HG03457 (cell line): ENCODE measurements around the gene KDM4C.
"Not testable (repeated sequence)": the region's sequence is repeated elsewhere in the genome, so short reads cannot be mapped to it uniquely, and the experiment has no call there.

Source experiments
- ATAC-seq: cut with Tn5 transposase; IDR thresholded peaks from one replicate; pipeline ENCODE4 v1.9.1; 2021; ENCODE audit warnings: moderate number of reproducible peaks; ENCODE audit not compliant: unreplicated experiment

KDM4C gene

DNA sequence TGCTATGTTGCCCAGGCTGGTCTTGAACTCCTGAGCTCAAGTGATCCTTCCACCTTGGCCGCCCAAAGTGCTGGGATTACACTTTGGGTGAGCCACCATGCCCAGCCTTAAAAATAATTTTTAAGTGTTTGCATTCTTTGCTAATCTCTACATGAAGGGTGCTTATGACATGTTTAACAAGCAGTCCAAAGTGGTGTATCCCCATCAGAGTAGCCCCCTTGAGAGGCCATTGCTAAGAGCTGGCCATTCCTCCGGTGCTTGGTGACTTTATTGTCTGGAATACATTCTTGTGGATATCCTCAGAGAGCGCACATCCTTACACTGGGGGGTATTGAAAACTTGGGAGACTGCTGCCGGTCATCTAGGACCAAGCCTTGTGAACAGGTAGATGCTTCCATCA, 395.4 kb downstream of the KDM4C start:
- ATAC-seq: no peak

DNA sequence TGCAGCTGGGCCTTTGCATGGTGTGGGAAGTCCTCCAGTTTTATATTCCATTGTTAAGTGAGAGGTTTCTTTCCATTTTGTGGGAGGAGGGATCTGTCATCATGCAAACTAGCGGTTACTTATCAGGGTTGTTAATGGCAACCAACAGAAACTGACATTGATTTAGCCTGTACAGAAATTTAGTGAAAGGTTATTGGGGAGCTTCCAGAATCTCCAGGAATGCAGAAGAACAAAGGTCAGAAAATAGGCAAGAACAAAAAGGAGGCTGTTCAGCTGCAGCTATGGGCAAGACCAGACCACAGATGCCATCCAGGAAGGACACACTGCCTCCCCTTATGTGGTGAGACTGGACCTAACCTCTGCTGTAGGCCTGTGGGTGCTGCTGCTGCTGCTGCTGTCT, 395.8 kb downstream of the KDM4C start:
- no peak for ATAC-seq

DNA sequence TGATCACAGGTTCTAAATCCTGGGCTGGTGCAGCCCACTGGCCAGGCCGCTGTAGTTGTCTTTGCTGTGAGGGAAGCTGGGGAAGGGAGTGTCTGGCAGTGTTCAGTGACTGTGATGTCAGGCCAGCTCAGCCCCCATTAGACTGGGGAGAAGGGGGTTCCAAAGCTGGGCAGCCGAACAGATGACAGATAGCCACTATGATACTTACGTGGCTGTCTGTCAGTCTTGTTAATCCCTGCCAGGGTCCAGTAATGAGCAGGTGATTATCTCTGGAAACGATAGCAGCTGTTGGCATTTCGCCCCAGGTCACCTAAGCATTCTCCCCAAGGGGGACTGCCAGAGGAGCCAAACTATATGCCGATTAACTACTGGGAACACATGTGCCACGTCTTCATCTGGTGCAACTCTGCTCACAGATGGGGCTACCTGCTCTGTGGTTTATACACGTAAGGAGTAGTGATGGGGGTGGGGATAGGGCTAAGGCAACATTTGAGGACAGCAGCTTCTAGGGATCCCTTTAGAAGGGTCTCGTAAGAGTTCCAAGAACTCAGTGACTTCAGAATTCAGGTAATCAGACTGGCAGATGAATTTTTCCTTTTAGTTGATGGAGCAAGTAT, 396.3 kb downstream of the KDM4C start:
- no peak for ATAC-seq

DNA sequence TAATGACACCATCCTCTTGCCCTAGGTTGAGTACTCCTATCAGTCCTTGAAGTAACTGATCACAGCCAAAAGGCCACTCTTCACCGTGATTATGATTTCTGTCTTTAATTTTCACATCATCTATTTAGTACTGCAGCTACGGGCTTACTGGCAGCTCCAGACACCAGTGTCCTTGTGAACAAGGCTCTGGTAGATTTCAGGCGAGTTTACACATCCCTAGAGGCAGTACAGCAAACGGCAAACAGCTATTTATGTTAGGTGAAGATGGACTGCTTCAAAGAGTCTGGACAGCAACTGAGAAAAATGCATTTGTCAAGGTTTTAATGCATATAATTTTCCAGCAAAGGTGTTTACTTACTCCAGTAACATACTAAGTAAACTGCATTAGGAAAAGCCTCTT, 396.9 kb downstream of the KDM4C start:
- no peak for ATAC-seq

DNA sequence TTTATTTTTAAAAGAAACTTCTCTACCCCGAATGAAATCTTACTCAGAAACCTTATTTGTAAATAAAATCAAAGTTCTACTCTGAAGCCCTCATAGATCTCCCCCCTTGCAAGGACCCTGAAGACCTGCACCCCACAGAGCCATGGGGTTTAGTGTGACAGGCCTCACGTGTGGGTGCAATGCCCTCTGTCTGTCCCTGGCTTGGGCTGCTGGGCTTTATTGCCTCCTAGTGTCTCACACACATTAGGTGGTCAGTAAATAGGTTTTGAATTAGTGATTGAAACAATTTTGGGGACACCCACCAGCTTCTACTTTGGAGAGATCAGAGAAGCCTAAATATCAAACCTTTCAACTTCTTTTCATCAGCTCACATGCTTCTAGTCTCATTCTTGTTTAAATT, 403.7 kb downstream of the KDM4C start:
- no peak for ATAC-seq

DNA sequence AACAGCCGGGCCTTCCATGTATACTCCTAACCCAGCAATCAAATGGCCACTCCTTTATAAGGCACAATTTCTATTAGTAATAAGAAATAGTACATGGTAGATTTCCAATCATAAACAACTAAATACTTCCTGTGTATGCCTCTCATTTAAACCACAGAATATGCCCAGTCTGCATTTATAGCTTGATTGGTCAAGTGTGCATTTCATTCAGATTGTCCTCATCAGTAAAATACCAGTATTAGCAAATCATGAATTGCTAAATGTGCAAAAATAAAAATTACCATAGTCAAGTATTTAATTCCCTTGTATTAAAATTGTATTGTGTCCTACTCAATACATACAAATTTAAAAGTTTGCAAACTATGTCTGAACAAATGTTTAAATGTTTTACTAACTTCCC, 406.2 kb downstream of the KDM4C start:
- ATAC-seq: no peak

DNA sequence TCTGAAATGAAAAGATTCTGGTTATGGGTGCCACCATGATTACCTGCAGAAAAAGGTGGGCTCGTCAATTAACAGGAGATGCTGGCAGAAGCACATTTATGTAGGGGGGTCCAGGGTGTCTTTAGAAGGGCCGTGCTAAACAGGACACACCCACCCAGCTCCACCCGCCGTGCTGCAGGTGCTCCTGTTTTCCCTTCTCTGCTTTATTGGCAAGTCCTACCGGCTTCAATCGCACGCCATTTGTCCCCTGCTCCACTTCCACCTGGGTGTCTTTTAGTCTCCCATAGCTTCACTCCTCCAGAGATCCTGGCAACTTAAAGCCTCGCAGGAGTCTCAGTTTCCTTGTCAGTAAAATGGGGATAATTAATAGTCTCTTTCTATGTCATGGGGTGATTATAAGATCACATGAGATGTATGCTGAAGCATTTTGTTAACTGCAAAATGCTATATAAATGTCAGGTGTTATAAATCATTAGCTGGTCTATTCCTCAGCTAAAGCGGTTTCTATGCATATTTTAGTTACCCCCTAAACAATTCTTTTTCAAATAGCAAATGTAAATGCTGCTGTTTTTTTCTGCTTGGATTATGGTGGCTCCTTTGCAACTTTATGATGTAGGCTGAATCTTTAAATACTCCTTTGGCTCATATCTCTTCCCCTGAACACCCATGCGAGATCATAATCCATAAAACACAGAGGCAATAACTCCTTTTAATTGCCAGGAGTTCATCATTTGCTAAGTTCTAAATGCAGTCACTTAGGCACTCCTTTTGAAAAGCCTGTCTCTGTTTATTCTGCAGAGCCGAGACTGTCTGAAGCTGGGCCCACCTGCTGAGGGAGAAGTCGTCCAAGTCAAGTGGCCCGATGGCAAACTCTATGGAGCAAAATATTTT, 406.9 kb downstream of the KDM4C start:
- ATAC-seq: no peak

DNA sequence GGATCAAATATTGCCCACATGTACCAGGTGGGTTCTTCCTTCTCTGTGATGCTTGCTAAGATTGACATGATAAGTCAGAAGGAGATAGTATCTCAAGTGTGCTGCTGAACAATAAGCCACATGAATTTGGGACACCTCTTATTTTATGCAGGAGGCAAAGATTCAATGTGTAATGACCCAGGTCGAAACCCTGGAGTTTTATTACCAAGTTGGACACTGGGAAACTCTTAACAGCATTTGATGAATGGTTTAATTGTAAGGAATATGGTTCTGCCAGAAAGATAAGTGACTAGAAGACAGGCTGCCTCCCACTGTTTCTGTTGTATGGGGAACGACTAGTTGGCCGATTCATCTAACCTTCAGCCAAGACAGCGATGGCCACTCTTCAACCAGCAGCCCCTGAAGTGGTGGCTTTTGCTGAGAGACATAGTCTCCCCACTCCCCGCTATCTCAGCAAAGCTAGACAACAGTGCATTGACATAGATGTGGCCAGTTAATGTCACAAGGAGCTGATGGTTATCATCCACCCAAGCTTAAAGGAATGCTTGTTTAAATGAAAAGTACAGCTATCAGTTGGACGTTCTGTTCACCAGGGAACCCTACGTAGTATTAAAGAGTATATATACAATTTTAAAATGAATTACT, 407.7 kb downstream of the KDM4C start:
- no peak for ATAC-seq

DNA sequence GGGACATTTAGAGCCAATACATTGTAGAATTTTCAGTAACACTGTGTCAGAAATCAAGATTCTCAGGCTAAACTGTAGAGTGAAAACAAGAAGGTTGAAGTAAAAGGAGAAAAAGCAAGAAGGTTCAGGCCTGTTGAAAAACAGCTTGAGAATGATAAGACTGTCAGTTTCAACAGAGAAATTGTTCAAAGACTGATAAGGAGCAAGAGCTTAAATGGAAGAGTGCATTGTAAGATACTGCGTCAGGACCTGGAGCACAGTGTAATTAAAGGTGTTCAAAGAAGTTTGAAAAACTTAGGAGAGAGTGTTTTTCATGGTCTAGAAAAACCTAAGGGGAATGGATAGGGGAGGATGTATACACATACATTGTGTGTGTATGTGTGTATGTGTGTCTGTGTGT, 408.3 kb downstream of the KDM4C start:
- no peak for ATAC-seq

DNA sequence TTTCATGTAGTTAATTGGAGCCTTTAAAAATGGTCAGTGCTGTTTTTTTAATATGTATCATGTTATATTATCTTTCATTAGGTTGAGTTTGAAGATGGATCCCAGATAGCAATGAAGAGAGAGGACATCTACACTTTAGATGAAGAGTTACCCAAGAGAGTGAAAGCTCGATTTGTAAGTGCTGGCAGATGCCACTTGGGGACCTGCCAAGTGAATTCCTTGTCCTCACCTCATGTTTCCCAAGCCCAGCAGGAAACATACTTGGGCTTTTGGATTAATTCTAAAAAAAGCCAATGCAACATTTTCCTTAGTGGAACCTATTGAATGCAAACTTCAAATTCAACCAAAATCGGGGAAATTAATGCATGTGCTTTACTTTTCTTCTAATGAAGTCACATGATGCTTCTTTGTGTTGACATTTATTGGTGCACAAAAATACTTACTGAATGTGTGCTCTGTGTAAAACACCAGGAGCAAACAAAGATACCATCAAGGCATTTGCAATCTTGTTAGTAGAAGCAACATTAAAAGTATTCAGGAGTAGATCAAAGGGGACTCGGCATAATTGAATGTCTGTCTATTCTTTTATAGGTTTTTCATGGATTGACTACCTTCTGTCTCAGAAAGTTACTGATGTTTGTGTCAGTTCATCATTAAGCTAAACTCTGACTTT, 412.1 kb downstream of the KDM4C start:
- ATAC-seq: no peak

DNA sequence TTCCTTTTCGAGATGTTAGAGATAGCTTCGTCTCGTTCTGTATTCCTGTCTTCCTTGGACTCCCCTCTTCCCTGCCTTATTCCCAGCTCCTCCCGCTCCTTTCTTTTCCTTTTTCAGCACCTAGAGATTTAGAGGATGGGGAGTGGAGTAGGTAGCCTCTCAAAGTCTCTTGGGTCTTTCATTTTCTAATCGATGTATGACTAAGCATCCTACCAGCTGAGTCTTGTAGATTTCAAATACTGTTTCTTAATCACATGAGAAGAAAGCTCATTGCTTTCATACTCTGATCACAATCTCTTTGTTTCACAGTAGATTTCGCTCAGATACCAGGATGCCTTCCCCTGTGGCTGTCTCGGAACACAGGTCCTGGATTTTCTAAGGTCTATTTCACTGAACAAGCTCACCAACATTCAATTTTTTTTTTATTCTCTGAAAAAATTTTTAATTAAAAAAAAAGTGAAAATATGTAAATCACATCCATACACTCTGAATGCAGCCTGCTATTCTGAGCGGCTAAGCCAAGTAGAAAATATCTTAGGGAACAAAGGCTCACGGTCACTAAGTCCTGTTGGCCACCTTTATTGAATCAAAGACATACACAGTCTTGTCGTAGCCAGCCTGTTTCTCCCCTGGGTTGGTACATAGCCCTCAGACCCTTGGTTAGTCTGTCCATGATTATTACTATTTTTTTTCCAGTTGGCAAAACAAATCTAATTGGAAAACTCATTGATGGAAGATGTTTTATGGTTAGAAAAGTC, 413.8 kb downstream of the KDM4C start:
- ATAC-seq: no peak

DNA sequence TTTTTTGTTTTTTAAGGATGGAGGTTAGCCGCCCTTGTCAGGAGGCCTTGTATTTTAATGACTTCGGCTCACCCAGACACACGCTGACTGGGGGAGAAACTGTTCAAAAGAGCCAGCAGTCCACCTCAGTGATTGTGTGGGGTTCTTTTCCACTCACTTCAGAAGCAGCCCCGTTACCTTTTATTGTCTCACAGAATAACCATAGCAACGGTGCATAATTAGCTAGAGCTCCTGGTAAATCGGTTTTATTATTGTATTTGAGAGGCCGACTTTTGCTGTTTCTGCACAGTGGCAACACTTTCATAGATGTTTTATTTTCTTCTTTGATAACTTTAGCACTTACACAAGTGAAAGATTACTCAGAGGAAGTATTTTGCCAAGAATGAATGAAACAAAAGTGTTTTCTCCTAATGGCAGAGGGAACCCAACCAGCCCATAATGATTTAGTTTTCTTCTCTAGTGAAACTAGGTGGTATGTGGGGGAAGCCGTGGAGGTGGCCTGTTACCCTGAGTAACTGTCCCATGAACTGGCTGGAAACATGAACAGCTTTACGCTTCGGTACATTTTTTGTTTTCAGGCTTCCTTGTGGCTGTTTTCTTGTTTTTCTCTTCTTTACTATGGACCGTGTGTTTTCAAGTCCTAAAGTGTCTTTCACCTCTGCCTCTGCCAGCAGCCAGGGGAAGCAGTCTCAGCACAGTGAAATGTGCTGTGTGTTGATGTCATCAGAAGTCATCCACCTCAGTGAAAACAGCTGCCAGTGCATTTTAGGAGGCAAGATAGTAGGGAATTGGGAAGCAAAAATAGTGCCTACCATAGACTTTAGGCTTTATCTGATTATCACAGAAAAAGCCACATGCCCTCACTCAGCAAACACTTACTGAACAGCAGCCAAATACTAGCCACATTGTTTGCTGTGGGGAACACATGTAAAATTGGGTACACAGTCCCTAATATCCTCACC, 414.7 kb downstream of the KDM4C start:
- no peak for ATAC-seq

DNA sequence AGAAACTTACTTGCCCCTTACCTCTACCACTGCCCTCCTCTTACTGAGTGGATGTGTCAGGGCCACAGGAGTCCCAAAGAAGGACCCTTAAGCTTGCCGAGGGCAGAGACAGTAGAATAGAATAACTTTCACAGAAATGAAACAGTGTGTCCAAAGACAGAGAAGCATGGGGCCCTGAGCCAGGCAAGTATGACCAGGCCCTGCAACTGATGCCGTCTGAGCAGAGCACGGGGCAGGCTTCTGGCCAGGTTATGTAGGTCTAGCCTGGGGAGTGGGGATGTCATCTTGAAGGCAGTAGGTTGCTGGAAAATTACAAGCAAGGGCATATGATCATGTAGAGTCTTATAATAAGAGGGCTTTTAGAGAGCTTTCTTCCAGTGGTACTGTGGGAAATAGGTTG, 415.4 kb downstream of the KDM4C start:
- no peak for ATAC-seq

DNA sequence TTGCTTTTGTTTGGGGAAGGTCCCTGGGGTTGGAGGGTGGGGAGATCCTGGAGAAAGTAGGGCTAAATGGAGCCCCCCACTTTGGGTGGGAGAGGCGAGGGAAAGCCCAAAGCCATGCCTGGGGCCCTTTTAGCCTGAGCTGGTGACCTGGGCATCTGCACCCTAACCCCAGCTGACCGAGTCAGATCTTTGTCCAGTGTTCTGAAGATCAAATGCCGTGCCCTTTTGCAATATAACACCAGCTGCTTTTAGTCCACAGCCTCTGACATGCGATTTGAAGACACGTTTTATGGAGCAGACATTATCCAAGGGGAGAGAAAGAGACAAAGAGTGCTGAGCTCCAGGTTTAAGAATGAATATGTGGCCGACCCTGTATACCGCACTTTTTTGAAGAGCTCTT, 416.5 kb downstream of the KDM4C start:
- ATAC-seq: no peak

DNA sequence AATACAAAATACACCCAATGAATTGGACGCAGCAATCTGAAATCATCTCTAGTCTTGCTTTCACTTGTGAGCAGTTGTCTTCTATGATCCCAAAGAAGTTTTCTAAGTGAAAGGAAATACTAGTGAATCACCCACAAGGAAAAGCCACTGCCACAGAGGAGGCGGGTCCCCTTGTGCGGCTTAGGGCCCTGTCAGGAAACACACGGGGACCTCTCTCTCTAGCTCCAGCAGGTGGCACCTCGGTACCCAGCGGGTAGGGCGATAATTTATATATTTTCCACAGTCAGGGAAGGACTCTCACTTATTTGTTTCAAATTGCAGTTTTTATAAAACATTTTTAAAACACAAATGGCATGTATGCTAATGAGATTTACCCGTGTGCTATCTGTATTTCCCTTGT, 417.1 kb downstream of the KDM4C start:
- ATAC-seq: no peak

DNA sequence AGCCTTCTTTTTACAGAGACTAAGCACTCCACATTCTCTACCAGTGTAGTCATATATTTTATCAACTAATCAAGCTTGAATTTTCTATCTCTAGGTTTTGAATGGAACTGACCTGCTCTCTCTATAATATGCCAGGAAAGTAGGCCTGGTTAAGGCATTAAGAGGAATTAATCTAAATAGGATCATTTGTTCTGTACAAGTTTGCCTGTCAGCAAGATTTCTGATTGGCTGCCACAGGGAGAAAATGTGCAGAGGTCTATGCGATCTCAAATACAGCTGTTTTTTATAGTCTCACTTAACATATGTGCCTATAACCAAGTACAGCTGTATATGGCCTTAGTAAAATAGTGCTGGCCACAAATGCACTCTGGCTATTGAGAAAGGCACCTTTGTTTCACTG, 418.8 kb downstream of the KDM4C start:
- no peak for ATAC-seq

DNA sequence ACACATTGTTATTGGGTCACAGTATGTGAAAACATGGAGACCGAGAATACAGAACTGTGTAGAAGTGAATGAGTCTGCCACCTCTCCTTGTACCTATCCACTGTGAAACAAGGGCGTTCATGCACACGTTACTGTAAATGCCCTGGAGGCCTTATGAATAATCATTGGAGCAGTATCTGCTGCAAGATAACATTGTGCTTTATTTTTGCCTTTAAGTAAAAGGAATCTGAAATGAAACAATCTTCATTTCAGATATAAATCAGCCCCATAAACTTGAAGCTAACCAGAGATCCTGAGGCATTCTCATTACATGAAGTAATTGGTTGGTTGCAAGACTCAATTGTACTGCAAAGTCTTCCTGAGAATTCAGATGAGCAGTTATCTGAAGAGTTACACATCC, 419.6 kb downstream of the KDM4C start:
- no peak for ATAC-seq

DNA sequence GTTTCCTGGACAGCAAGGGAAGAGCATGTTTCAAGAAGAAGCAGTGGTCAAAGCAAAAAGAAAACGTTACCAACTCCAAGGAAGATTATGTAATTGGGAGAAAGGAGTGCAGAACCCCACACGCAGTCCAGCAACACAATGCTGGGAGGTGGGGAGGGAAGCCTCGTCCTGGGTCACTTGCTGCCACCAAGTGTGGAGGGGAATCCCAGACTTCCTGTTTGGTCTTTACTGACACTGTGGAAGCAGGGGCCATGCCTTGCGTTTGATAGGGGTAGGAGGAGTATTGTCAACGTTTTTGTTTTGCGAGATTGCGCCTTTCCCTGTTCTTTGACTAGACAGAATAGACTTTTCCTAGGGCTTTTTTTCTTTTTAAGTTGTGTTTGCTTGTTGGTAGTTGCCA, 421.0 kb downstream of the KDM4C start:
- no peak for ATAC-seq

DNA sequence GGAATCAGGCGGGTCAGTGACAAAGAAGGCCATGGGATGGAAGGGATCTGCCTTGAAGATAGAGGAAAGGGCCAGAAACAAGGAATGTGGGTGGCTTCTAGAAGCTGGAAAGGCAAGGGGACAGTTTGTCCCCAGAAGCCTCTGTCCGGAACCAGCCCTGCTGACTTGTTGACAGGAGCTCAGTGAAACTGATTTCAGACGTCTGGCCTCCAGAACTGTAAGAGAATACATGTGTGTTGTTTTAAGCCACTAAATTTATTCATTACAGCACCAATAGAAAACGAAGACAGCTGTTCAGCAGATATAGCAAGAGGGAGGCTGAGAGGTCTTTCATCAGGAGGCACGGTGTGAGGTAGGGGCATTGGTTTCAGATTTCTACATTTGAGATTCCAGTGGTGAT, 422.5 kb downstream of the KDM4C start:
- ATAC-seq: no peak

DNA sequence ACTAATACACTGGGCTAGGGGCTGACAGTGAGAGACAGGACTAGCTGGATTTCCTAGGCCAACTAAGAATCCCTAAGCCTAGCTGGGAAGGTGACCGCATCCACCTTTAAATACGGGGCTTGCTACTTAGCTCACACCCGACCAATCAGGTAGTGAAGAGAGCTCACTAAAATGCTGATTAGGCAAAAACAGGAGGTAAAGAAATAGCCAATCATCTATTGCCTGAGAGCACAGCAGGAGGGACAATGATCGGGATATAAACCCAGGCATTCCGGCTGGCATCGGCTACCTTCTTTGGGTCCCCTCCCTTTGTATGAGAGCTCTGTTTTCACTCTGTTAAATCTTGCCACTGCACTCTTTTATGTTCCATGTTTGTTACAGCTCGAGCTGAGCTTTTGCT, 425.4 kb downstream of the KDM4C start:
- ATAC-seq: not testable (repeated sequence)
